NCI-H2196 treated with DMSO at 0.1 percent for 48 hours (cell line): ENCODE measurements around the gene FRS2.

ENCODE experiments used
- DNase-seq: peaks from one replicate; lab custom pipeline; 2025; ENCODE audit not compliant: unreplicated experiment; lab: John Stamatoyannopoulos, UW

The FRS2 gene

DNA sequence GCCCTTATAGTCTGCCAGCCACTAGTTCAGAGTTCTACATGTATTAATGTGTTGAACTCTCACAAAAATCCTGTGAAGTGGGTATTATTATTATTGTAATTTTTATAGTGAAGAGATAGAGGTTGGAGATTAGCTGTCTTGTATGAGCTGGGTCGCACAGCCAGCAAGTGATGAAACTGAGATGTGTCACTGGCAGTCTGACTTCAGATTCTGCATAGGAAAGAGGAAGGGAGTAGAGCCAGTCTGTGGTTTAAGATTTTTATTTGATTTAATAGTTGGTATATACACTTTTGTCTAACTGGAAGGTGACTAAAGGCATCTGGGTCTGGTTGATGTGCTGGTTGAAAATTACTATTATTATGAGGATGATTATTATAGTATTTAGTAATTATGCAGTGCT is 5.8 kb upstream of the FRS2 start:
- DNase-seq: no peak

DNA sequence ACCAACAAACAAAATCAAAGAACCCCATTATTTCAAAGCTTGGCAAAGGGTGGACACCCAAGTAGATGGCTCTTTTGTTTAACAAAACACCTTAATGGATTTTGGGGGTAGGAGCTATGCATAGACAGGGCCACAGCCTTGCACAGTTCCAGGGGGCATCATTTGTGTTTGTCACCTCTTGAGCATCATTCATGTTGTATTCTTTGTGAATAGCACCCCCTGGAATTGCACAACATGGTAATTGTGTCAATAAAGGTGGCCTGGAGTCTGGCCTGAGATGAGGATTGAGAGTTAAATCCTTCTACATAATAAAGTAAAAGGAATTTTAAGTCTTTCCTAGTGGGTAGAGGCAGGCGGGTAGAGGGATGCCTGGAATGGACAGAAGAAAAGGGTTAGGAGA is 3.3 kb upstream of the FRS2 start:
- DNase-seq: no peak

DNA sequence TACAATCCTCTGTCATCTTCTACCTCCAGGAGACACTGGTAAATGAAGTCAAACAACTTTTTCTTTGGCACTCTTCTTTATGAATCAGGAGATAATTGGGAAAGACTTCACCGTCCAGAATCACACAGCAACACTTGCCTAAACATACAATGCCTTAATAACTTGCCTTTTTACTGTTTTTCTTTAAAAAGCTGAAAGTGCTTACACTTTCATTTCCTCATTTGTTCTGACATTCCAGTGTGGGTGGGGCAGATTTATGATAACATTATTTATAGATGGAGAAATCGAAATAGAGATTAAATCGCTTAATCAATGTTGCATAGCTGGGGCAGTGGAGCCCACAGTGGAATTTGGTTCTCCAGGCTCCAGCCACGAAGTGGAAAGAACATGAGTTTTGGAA is 2.8 kb upstream of the FRS2 start:
- DNase-seq: no peak

DNA sequence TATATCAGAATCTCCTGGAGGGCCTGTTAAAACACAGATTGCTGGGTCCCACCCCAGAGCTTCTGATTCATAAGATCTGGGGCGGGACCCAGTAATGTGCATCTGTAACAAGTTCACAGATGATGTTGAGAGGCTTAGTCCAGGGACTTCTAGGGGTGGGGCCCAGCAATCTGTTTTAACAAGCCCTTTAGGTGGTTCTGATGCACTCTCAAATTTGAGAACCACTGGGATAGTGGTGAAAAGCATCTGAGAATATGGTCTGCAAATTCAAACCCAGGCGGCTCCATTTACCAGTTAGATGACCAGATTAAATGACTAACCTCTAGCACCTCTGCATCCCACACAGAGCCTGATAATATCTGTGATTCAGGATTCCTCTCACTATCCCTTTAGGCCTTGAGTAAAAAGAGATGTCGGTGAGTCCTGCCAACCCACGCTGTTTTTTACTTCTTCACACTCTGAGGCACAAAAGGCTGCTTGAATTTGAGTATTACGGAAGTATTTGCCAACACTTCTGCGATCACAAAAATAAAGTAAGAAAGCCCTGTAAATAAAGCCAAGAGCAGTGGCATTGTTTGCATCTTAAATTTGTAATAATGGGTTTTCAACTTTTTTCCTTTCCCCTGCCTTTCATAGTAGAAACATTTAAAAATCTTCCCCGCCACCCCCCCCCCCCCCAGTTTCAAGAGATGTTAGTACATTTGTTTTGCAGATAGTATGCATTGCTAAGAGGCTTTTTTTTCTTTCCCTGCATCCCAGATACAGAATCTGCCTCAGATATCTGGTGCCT is 1.8 kb upstream of the FRS2 start:
- no peak for DNase-seq

DNA sequence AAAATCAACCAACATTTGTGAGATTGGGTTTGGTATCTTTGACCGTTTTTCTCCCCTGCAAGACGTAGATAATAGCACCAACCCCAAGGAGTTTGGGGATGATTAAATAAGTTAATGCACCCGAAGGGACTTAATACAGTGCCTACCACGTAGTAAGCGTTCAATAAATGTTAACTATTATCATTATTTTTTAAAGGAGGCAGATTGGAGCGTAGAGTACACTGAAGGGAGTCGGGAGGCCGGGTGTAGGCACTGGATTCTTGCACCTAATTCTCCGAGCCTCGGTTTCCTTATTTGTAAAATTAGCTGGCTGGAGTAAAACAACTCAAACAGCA is 367 bp upstream of the FRS2 start:
- DNase-seq: no peak

DNA sequence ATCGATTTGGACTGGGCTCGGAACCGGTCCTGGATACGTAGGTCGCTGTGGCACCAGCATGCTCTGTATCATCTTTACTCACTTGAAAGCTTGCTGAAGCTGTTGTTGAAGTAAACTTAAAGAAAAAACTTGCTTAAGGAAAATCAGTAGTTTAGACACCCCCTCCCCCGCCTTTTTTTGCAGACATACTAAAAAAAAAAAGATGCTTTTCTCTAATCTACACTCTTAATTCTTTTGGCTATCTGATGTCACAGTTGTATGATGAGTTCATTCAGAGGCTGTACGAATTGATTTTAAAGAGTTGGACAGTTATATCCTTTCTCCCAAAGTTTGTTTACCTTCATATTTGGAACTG is 865 bp downstream of the FRS2 start:
- DNase-seq: no peak

DNA sequence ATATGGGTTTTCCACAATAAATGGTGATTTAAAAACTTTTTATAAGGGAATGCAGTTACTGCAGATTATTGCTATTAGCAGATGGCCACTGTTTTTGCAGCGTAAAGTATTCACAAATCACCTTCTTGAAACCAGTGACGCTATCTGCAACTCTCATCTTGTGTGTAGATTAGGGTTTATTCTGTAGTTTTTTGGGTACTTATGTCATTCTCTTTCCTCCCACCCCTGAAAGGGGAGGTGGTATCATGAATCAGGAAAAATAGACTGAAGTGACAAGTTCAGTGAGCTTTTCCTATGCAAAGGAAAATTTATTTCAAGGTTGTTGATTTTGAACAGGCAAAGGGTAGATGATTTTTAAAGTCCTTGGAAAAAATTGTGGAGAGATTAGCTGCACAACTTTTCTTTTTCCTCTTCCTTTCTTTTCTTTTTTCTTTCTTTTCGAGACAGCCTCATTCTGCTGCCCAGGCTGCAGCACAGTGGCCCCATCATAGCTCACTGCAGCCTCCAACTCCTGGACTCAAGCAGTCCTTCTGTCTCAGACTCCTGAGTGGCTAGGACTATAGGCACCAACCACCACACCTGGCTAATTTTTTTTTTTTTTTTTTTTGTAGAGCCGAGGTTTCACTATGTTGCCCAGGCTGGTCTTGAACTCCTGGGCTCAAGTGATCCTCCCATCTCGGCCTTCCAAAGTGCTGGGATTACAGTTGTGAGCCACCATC is 1.6 kb downstream of the FRS2 start:
- DNase-seq: no peak

DNA sequence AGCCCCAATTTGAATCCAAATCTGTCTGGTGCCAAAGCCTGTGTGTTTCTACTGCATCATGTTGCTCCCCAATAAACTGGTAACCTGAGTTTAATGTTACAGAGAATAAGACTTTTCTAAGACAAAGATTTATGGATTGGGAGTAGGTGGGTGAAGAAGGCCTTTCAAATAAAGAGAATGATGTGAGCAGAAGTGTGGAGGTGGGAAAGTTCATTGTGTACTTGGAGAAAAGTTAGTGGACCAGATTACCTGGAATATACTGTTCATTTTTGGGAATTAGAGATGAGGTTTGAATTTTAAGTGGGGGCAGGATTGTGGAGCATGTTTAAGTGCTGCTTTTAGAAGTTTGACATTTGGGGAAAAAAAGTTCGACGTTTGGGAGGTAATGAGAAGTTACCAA is 3.1 kb downstream of the FRS2 start:
- no peak for DNase-seq

DNA sequence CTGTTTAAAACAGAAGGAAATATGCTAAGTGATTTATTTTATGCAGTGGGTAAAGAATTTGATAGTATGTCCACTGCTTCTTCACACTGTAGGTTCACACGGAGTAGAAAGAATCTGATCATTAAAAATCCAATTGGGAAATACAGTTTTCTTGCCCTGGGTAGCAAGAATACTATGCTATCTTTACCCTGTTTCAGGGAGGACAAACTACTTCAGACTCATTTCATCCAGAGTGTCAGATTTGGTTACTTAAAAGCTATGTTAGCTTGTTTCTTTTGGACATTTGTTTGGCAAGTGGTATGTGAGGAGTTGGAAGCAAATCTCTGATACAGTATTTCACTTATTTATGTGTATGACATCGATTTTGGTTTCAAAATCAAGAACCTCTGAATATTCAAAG is 4.3 kb downstream of the FRS2 start:
- no peak for DNase-seq

DNA sequence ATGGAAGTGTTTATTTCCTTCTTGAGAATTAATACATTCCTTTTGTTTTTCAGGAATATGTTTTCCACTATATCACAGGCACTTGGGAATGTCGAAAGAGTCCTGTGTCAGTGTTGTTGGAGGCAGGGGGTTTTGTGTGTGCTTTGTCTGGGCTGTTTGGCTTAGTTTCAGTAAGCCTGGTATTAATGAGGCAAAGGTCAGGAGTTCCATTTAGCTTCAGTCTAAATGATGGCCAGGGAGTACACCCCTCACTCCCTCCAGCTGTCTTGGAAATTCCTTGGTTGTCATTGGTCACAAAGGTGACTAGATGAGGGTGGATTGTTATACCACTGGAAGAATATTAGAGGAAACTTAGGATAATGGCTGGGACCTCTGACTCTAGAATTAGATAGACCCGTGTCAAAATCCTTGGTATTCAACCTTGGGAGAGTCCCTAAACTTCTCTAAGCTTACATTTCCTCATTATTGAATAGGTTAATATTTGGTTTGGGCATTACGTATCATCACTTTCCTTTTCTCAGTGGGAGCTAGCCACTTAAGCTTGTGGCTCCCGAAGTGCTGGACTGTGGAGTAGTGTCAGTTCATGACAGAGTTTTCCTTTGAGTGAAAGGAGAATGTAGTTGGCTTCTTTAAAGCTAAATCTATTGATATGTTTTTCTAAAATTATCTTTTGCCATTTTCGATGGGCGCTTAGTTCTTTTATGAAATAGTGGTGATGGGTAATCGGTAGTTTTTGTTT is 5.2 kb downstream of the FRS2 start:
- DNase-seq: no peak

DNA sequence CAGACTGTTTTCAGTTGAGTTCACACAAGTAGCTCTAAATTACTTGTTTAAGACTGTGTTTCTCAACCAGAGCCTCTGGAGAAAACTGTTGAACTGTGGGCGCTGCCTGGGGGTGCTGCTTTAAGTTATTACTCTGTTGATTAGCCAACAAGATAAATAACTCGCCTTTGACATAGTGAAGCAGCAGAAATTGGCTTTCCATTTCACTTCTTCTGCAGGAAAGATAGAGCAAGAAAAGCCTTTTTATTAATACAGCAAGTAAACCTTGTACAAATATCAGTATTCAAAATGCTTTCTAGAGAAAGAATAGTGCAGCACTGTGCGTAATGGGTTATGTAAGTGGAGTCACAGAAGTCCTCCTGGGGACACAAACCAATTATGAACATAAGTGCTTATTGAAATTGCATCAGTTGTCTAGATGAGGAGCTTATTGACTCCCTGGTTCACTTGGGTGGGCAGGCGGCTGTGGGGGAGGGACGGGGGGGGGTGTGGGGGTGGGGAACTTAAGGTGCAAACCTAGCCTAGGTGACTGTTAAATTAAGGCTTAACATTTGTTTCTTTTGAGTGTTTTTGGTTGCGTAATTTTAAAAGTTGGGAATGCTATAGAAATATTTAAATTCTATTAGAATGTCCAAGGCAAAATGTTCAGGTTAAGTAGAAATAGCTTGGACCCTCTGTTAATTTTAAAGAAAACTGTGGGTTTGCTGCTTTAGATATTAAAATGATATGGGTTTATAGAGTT is 6.3 kb downstream of the FRS2 start:
- no peak for DNase-seq

DNA sequence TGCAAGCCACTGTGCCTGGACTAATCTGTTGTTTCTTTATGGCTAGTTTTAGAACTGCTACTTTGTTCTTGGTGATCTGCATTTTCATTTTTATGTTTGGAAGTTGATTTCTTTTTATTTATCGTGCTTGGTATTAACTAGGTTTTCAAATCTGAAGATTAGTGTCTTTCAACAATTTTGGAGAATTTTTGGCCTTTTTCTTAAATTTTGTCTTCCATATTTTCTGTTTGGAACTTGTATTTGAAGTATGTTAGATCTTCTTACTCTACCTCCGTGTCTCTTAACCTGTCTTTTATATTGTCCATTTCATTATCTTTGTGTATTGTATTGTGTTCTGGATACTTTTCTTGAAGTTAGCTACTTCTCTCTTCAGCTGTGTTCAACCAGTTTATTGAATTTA is 9.5 kb downstream of the FRS2 start:
- no peak for DNase-seq

DNA sequence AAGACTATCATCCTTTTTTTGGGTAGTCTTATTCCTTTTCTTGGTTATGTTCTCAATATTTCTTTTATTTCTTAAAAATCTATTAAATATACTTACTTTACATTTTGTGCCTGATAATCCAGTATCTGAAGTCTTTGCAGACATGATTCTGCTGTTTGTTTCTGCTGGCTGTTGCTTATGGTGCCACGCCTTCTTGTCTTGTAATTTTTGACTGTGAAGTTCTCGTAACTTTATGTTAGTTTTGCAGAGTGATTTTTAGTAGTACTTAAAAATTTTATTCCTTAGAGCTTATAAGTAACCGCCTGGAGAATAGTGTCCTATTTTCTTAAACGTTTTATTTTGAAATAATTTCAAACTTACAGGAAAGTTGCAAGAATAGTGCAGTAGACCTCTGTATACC is 10.5 kb downstream of the FRS2 start:
- DNase-seq: no peak

DNA sequence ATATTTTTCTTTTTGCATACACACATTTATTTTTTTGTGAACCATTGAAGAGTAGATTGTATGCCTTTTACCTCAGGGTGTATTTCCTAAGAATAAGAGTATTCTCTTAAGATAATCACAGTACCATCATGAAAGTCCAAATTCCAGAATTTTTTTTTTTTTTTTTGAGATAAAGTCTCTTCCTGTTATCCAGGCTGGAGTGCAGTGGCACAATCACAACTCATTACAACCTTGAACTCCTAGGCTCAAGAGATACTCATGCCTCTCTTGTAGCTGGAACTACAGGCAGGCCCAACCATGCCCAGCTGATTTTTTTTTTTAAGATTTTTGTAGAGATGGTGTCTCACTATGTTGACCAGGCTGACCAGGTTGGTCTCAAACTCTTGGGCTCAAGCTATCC is 10.9 kb downstream of the FRS2 start:
- no peak for DNase-seq

DNA sequence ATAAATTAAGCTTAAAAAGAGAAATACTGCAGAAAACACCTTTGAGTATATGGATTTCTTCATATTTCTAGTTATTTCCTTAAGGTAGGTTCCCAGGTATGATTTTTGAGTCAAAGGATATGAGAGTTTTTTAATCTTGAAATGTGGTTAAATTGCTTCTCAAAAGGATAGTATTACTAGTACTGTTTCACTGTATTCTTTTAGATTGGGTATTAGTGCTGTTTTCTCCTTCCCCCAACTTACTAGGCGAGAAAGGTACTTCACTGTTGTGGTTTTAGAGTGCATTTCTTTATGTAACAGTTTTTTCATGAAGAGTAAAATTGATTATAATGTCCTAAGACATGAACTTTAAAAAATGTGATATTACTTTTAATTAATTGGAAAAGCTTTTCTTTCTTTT is 13.5 kb downstream of the FRS2 start:
- DNase-seq: no peak

DNA sequence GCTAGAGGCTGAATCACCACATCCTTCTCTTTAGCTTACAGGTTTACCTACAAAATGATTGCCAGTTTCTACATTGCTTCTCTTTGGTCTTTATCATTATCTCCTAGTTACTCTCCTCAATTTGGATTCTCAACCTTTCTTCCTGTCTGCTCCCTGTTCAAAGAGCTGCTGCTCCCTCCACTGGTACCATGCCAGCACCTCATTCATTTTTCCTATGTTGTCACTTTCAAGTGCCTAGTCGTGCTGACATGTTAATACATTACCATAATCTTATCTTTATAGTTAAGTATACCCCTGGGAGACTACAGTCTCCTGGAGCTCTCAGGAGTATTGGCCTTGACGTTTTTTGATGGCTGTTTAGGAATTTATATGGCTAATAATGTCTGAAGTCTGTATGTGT is 14.2 kb downstream of the FRS2 start:
- no peak for DNase-seq

DNA sequence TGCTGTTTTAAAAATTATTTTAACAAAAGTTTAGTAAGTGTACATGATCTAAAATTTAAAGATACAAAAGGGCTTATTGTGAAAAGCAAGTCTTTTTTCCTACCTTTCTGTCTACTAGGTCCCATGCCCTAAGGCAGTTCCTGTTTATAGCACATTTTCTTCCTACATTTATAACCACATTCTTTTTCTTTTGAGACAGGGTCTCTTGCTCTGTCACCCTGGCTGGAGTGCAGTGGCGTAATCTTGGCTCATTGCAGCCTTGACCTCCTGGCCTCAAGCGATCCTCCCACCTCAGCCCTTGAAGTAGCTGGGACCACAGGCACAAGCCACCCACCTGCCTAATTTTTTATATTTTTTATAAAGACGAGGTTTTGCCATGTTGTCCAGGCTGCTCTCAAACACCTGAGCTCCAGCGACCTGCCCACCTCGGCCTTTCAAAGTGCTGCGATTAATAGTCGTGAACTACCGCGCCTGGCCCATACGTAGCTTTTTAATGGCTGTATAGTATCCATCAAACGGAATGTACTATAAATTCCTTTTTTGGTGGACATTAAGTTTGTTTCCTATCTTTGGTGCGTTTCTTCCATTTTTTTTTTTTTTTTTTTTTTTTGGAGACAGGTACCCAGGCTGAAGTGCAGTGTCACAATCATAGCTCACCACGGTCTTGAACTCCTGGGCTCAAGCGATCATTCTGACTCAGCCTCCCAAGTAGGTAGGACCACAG is 20.9 kb downstream of the FRS2 start:
- no peak for DNase-seq

DNA sequence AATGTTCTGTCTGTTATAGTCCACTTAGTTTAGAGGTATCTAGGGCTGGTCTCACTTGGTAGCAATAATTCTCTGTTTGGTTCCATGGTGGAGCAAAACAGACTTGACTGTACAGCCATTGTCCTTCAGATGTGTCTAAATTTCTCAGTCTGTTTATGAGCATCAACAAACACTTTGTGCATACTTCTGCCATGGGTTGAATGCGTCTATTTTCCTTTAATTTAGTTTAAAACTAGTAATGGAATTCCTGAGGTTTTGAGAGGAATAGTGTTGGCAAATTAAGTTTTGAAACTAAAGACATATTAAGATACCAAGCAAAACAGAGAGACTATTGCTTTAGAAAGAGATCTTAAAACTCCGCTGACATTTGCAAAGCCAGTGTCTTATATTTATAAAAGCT is 22.6 kb downstream of the FRS2 start:
- no peak for DNase-seq

DNA sequence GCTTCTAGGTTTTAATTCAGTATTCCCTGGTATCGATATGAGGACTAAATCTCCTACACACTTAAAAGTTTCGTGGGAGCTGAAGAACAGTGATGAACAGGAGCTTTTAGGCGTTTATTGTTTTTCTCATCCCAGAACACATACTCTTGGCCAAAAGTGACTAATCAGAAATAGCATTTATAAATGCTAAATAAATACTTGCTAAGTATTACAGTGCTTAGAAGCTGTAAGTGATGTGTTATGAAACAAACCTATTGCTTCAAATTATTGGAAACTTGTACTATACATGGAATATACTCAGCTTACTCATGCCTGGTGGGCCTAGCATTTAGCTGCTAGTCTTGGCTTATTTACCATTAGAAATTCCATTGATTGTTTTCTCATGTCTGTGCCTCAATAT is 24.9 kb downstream of the FRS2 start:
- DNase-seq: no peak

DNA sequence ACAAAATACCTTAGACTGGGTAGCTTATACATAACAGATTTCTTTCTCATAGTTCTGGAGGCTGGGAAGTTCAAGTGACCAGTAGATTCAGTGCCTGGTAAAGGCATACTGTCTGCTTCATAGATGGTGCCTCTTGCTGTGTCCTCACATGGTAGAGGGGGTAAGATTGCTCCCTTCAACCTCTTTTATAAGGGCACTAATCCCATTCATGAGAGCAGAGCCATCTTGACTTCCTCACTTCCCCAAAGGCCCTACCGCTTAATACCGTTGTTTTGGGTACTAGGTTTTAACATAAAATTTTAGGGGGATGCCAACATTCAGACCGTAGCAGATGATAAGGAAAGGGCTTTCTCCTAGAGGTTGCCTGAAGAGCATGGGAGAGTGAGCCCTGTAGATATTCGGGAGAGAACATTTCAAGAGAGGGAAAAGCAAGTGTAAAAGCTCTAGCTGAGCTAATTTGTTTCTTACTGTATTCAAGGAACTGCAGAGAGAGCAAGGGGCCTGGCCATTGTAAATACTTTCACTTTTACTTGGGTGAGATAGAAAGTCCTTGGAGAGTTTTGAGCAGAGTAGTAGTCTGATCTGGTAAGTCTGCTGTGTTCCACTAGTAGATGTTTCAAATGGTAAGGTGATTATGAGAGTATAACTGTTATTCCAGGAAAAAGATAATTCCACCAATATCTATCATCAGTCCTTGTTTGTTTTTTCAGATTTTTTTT is 27.3 kb downstream of the FRS2 start:
- no peak for DNase-seq
